ENCODE results near the gene TAS1R2.

Gene TAS1R2

DNA sequence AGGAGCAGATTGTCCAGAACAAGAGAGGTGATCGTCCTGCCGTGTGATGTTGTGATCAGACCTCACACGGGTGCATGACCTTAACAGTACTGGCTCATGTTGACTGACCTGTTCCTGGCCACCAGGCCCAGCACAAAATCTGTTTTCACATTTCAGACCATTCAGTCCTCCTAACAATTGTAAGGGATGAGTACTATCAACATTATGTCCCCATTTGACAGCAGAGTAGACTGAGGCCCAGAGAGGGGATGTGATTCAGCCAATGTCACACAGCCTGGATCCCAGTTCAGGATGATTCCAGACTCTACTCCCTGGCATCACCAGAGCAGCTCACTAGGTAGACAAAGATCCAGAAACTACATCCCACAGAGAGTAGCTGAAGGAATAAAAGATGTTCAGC, 7.4 kb upstream of the TAS1R2 start:
- TF ChIP-seq CTCF (IDR thresholded peaks at IDR 0.05; ENCODE audit: low read depth, low read length): no peak
- no peak for DNase-seq (ENCODE audit: extremely low read depth, low read depth)

- no peak for DNase-seq (ENCODE audit: extremely low read depth, low read depth)
- no peak for TF ChIP-seq CTCF (IDR thresholded peaks at IDR 0.05; ENCODE audit: low read depth, low read length)
Observed at GRCh38 chr1:18866314-18866713, 6.9 kb upstream of the TAS1R2 start.

GRCh38 chr1:18865176-18865575, 5.7 kb upstream of the TAS1R2 start:
- no peak for TF ChIP-seq CTCF (IDR thresholded peaks at IDR 0.05; ENCODE audit: low read depth, low read length)
- no peak for DNase-seq (ENCODE audit: extremely low read depth, low read depth)

- no peak for DNase-seq (ENCODE audit: extremely low read depth, low read depth)
- no peak for TF ChIP-seq CTCF (IDR thresholded peaks at IDR 0.05; ENCODE audit: low read depth, low read length)
Observed at GRCh38 chr1:18861590-18861989, 2.1 kb upstream of the TAS1R2 start.

DNA sequence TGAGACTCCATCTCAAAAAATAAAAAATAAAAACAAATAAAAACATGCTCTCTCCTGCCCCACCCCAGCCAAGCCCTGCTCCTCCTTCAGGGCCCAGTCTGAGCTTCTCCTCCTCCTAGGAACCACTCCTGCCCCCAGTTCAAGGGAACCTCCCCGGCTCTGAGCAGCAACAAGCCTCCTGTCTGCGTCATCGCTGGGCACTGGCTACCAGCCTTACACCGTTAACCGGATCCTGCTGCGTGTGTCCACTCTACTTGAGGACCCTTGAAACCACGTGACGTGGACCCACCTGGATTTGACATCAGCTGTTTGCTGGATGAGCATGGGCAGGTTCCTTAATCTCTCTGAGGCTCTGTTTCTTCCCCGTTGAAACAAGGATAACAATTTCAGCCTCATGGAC, 1.6 kb upstream of the TAS1R2 start:
- no peak for TF ChIP-seq CTCF (IDR thresholded peaks at IDR 0.05; ENCODE audit: low read depth, low read length)
- no peak for DNase-seq (ENCODE audit: extremely low read depth, low read depth)

DNA sequence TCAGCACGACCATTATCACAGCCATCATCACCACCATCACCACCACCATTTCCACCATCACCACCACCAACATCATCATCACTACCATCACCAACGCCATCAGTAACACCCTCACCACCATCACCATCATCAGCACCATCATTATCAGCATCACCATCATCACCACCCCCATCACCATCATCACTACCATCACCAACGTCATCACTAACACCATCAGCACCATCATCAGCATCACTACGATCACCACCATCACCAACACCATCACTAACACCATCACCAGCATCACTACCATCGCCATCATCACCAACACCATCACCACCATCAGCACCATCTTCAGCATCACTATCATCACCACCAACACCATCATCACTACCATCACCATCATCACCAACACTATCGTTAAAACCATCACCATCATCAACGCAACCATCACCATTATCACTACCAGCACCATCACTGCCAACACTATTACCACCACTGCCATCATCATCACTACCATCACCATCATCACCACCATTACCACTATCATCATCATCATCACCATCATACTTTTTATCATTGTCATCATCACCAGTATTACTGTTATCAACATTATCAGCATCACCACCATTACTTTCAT, 1.3 kb downstream of the TAS1R2 start:
- no peak for TF ChIP-seq CTCF (IDR thresholded peaks at IDR 0.05; ENCODE audit: low read depth, low read length)
- DNase-seq (ENCODE audit: extremely low read depth, low read depth): no peak

DNA sequence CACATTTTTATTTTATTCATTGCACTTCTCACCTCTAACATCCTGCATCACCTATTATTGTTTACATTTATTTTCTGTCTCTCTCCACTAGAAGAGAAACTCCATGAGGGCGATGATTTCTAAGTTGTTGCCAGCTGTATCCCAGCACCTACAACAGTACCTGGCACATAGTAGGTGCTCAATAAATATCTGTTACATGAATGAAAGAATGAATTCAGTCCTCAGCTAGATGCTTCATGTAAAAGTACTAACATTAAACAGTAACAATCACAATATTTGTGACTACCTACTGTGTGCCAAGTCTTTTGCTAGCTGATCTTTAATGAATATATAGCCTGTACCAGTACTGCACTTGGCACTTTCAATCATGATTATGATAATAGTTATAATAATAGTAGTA, 3.0 kb downstream of the TAS1R2 start:
- TF ChIP-seq CTCF (IDR thresholded peaks at IDR 0.05; ENCODE audit: low read depth, low read length): no peak

More for the DNA sequence above, 3.0 kb downstream of the TAS1R2 start:
- no peak for DNase-seq (ENCODE audit: extremely low read depth, low read depth)

All from AG09319 (cell line).